GM03348 (cell line): Measurements from ENCODE around the gene CACNA1I.

Experiments
- DNase-seq: peaks from one replicate; pipeline ENCODE4 v3.0.0; 2012; ENCODE audit warnings: low spot score

The CACNA1I gene

DNA sequence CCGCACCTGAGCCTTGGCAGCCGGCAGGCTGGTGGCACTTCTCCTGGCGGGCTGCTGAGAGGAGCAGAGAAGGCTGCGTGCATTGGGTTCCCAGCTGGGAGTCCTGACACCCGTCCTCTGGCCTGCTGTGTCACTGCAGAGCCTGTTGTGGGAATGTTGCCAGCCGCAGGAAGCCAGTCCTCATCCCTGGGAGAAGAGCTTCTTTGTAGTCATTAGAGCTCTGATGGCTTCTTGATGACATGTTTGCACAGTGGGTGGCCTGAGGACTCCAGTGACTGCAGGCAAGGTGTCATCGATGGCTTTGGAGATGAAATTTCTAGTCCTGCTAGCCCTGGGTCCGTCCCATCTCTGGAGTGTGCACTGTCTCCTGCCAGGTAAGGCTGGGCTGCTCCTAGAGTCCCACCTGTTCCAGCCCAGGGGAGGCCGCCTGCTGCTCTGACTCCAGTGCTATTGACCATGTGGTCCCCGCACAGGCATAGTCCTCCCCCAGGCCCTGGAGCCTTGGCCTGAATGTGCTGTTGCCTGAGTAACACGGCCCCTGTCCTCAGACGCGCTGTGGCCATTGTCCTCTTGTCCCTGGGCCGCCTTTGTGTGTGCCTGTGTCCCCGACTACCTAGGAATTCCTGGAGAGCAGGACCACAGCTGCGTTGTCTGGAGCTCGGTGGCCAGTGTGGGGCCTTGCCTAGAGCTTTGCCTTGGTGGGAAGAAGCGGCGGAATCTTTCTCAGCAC is 129.2 kb downstream of the CACNA1I start:
- DNase-seq = no peak

DNA sequence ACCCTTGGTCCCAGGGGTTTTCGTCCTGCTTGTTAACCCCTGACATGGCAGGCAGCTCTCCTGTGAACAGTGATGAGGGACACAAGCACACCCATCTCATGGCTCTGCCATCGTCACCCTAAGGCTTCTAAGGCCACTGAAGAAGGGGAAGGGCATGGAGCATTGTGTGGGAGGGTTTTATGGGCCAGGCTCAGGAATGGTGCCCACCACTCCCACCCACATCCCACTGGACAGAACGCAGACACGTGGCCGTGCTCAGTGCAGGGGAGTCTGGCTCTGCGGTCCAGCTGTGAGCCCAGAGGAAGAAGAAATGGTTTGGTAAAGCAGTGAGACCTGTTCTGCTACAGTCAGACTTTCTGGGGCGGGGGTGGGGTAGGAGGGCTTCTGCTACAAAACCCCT is 130.0 kb downstream of the CACNA1I start:
- no peak for DNase-seq

DNA sequence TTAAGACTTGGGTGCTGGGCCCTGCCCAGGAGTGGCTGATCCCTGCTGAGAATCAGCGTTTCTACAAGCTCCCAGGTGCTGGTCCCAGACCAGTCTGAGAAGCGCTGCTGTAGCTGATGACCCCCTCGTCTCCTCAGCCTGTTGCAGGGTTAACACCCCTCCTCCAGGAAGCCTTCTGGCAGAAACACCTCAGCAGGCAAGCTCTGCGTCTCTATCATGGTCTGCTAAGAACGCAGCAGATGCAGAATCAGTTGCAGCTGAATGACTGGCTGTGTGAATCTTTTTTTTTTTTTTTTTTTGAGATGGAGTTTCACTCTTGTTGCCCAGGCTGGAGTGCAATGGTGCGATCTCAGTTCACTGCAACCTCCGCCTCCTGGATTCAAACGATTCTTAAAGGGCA is 132.5 kb downstream of the CACNA1I start:
- no peak for DNase-seq

DNA sequence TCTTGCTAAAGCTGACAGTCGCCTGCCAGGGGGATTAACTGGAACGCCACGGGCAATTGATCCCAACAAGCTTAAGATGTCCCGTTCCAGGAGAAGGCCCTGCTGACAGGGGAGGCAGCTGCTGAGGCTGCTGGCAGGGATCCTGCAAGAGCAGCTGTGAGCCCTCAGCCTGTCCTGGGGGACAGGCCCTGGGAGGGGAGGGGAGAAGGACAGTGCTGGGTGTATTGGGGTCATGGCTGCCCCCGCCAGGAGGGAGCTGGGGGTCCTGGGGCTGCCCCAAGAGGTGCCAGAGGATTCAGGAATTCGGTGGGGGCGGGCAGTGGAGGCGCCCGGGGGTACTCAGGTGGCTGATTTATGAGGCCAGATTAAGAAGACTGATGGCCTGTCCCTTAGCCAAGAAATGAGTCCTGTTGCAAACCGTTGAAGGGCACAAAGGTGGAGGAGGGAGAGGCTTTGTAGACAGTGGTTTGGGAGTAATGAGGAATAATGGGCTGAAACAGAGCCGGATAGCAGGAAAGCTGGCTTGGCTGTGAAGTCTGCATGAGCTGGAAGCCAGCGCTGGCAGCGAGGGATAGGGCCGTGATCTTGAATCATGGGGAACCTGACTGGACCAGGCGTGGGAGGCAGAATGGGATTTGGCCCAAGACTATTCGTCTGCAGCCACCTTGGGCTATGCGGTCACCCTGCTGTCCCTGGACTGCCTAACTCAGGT is 133.5 kb downstream of the CACNA1I start:
- no peak for DNase-seq

DNA sequence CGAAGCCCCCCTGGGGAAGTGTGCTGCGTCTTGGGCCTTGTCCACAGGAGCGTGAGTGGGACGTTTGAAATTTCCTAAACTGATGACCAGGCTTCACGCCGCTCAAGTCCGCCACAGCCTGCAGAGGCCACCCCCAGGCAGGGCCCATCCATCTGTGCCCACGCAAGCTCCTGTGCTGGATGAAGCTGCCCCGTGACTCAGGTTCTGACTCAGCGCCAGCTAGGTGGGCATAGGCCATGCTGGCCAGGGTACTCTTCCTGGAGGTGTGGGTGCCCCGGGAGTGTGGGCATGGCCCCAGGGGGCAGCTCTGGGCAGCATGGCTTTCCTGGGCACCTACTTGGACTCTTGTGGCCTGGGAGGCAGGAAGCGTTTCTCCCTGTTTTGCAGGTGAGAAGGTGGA is 134.8 kb downstream of the CACNA1I start:
- DNase-seq = no peak

DNA sequence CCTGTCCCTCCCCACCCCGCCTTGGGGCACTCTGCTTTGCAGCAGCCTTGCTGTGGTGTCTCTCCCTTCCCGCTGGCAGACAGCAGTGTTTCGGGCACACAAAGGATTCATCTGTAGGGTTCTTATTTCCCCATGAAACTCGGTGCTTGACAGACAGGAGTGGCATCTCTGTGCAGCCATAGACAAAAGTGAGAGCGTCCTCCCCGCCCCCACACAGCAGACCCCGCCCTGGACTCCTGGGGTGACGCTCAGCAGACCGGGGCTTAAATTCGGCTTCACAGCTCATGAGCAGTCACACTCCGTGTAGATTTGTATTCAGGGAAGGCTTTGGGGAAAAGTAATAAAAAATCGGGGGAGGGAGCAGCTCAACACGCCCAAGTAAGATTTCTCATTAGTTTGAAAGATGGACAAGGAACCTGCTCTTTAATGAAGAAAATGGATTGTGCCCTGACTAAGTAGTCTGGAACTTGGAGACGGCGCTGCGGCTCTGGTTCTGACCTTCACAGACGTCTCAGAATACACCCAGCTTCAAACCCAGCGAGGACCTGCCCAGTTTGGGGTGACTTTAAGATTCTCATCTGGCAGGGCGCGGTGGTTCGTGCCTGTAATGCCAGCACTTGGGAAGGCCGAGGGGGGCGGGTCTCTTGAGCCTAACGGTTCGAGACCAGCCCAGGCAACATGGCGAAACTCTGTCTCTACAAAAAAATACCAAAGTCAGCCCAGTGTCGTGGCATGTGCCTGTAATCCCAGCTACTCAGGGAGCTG is 136.0 kb downstream of the CACNA1I start:
- DNase-seq = no peak

DNA sequence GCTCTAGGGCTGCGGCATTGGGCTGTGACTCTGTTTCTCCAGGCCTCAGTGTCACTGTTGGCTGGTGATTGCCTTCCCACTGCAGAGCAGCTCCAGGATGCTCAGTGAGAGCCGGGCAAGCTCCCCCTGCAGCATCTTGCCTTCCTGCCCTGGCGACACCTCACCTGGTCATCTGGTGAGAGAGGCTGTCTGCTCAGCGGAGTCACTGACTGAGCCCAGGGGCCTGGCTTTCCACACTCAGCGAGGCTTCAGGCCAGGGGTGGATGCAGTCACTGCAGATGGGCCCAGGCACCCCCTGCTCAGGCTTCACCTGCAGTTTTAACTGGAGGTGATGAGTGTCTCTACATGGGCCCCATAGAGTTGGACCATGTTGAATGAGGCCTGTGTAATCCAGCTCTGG is 136.8 kb downstream of the CACNA1I start:
- no peak for DNase-seq

DNA sequence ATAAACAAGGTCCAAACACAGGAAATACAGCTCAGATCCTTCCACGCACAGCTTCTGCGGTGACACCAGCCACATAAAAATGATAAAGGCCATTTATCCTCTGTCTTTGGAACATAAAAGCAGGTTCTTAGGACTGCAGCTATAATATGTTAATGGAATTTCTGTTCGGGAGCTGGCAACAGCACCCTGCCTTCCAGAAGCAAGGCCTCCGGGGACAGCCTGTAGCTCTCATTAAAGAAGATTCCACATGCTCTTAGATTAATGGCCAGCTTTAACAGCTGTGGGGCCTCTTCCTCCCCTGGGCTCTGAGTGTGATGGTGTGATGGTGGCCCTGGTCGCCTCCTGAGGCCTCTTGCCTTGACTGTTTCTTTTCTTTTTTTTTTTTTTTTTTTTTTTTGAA is 137.3 kb downstream of the CACNA1I start:
- no peak for DNase-seq

DNA sequence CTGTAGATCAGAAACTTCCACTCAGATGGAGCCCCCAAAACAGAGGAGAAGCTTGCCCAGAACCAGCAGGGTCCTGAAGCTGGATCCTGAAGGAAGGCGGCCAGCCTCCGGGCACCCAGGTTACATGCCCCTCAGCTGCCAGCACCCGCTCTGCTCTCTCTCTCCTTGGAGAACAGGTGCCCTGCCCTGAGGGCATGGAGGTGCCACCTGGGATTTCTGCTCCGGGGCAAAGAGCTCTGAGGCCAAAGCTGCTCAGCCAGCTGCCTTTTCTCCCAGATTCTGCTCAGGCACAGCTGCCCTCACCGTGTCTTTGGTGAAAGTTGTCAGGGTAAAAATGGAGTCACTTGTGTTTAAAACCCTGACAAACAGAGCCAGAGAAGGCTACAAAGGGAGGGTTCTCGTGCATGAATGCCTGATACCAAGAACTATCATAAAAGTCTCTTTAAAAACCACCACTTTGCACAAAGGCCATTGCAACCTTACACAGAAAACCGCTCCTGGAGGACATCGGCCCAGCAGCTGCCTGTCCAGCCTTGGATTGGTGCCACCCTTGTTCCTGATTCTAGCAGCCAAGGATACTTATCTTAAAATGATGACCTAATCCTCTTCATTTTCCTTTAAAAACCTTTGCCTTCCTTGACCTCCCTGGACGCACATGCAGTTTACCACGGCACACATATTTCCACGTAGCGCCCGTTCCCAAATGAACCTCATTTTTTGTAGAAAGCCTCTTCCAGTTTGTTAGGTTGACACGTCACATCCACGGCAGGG is 140.0 kb downstream of the CACNA1I start:
- DNase-seq = no peak

DNA sequence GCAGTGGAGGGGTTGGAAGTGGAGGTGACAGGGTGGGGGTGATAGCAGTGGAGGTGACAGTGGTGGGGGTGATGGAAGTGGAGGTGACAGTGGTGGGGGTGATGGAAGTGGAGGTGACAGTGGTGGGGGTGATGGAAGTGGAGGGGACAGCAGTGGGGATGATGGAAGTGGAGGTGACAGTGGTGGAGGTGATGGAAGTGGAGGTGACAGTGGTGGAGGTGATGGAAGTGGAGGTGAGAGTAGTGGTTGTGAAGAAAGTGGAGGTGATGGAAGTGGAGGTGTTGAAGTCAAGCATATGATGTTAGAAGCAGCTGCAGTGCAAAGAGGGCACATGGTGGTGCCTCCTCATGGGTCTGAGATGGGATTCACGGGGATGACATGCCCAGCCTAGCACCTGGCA is 141.5 kb downstream of the CACNA1I start:
- no peak for DNase-seq

DNA sequence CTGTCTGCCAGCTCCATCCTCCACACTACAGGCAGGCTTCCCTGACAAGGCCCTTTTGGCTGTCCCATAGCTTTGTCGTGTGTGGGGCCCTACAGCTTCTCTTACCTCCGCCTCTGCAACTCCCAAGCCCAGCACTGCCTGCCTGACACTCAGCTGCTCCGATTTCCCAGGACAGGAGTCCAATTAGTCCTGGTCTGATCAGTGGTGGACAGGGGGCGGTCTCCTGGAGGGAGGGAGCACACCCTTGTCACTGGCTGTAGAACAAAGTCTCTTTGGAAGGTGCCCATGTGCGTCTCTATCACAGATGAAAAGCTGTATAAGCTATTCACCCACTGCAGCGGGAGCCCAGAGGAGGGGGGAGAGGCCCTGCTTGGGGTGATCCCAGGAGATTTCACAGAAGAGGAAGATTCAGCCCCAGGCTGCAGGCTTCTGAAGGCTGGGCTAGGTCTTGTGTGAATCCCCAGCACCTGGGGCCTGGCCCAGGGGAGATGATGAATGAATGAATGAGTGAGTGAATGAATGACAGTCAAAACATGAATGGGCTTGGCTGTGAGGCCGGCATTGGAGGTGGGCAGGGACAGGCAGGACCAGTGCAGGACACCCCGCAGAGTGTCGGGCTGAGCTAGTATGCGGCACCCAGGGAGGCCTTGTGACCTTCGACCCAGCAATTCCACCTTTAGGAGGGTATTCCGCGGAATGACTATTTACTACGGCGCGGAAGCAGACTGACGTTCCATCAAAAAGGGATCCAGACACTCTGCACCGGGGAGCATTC is 142.4 kb downstream of the CACNA1I start:
- no peak for DNase-seq

DNA sequence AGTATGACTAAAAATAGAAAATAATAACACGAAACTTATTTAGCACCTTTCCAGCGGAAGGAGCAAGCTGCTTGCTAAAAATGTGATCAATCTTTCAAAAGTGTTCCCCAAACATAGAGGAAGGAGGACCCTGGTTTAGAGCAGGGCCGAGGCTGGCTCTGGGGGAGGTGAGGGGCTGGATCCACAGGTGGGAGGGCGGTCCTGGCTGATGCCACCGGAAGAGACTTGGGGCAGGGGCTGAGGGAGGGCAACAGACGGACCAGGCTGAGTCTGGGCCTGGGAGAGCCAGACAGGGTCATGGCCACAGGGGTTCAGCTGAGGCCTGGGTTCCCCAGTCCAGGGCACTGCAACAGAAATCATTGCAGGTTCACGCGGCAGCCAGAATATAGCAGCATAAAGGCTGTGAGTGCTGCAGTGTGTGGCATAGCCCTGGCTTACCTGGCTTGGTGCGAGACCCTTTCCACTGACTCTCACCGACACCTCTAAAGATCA is 143.3 kb downstream of the CACNA1I start:
- DNase-seq = no peak

DNA sequence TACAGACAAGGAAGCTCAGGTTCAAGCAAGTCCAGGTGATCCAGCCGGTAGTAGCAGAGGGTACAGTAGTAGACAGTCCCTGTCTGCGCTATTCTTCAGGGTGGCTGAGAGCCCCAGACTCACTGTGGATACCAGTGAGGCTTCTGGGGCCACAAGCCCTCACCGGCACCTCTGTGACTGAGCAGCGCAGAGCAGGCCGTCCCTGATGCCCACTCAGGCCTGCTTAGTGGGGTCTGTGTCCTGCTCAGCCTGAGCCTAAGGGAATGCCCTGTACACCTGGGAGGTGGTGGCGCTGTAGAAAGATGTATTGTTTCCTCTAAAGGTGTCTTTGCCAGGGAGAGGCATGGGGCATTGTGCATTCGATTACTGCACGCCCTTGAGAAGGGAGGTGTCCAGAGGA is 143.8 kb downstream of the CACNA1I start:
- DNase-seq = no peak

DNA sequence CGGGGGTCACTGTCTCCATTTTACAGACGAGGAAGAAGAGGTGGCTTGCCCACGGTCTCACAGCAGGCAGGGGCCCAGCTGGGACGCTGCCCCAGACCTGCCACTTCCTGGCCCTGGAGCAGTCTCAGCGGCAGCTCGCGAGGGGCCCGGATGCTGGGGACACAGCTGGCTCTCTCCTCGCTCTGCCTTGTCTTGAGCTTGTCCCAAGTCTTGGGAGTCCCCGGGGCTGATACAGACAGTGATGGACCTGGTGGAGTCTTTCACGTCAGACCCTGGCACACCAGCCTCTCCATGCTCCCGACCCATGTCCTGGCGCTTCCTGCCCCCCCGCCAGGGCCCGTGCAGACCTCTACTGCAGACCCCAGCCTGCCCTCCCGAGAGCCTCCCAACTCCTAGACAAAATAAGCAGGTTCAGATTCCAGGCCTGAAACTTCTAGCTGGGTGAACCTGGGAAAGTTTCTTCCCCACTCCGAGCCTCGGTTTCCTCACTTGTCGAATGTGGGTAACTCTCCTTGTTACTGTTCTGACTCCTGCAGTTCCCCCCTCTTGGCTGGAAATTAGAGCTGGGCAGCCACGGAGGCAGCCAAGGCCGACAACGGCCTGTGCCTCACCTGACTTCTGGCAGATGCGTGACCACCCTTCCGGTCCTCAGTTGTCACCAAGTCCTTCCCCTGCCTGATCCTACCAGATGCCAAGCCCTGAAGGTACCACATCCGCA is 145.4 kb downstream of the CACNA1I start:
- DNase-seq = no peak

DNA sequence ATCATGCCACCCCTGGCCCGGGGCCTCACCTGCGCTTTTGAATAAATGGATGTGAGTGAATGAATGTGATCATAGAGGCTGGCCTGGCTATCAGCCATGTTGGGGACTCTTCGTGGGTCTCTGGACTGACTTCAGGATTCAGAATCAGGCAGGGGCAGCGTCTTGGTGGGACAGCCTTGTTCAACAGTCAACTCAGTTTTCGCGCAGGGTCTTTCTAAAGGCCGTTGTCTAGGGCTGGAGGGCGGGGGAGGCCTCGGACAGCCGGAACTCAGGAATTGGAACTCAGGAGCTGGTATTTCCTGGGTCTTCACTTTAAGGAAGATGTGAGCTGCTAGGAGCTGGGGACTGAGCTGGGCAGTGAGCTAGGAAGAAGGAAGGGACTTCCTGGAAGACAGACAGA is 146.0 kb downstream of the CACNA1I start:
- no peak for DNase-seq

DNA sequence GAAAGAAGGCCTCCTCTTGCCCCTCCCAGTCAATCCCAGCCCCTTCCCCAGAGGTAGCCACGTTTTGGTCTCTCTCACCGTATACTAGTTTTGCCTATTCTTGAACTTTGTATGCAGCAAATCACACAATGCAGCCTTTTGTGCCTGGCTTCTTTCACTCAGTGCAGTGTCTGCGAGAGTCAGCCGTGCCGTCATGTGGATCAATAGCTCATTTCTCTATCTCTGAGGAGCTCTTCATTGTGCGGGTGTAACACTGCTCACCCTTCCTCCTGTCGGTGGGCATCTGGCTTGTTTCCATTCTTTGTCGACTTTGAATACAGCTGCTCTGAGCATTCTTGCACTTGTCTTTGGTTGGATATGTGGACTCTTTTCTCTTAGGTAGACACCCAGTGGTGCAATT is 146.5 kb downstream of the CACNA1I start:
- no peak for DNase-seq

DNA sequence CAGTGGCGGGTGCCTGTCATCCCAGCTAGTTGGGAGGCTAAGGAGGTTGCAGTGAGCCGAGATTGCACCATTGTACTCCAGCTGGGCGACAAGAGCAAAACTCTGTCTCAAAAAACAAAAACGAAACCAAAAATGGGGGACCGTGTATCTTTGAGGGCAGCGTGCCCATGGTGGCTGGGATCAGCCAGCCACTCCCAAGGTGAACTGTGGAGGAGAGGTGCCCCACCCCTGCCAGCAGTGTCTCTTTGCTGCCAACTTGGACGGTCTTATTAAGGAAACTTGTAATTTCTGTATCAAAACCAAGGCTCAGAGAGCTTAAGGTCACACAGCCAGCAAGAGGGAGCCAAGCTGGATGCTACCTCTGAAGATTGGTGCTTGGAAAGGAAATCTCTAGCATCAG is 147.7 kb downstream of the CACNA1I start:
- no peak for DNase-seq

DNA sequence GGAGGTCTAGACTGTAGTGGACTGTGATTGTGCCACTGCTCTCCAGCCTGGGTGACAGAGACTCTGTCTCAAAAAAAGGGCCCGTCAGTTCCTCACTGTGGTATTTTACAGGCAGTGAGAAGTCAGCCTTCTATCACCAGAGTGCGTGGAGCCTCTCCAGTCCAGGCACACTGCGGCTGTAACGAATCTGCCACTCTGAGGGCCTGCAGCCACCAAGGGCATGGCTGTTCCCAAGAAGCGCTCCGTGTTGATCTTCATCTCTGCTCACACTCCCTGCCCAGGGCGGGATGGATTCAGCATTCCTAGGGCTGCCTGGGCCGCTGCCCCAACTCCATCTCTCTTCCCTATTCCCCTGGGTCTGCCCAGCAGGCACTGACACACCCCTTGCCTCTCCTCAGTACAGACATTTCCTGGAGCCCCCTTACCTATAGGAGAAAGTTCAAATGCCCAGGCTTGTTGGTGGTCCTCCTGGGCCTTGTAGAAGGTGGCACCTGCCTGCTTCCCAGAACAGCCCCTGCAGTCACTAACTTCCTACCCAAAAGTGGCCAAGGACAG is 148.4 kb downstream of the CACNA1I start:
- DNase-seq = no peak

DNA sequence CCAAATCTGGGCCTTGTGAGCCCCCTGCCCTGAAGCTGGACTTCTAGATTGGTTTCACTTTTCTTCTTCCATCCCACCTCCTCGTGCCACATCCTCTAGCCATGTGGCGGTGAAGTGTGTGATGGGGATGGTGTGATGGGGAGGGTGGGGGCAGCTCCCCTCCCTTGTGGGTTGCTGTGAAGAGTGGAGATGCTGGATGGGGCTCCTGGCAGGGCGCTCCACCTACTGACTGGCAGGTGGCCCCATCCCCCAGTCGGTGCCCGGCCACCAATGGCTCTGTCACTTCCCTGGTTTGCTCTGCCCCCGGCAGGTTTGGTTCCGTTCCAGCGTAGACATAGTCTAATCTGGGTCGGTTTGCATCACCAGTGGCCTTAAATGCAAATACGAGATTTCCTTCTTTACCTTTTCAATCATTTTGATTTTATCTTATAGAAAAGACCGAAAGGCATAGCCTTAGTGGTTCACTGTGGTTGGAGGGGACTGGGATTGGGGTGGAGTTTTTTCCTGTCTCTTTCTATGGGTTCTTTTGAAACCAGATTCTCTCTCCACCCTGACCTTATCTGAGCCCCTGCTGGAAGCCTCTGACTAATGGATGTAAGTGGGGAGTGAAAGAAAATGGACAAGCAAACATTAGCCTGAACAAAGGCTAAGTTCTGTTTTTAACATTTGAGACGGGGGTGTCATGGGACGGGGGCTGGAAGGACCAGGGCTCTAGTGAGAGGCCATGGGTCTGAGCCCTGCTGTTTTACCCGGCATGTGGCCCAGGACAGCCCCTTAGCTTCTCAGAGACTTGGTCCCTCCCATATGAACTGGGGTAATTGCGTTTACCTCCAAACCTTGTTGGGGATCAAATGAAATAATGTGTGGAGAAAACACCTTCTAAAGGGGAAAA is 149.3 kb downstream of the CACNA1I start:
- DNase-seq = no peak
